Measurements from ENCODE around the gene NELL1. TPM values are rescaled to one million over a fixed set of nuclear protein-coding genes. Genes with fewer than 3 reads are reported as not detected.

NELL1 gene
- total RNA-seq, 1 experiment from 2014 or later, result not detected

DNA sequence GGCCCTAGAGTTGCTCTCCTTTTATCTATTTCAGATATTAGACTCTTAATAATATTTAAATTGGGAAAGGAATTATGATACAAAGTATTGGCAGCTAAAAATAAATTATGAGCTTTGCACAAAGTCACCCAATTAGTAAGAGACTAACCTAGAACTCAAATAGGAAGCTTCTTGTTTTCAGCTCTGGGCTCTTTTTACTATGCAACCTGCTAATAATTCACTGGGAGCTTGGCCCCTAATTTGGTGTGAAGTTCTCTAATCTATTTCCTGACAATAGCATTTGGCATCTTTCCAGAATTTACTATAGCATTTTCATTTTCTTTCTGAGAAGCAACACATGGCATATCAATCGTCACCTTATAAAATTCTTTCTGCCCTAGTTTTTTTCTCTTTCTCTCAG lies 795.8 kb downstream of the NELL1 start:
- no peaks in the 10 kb centered on the region for H3K36me3 ChIP-seq (ENCODE audit: control insufficient read depth, insufficient read depth, low read length)
- Mint-ChIP-seq H3K9me3 (ENCODE audit: unreplicated experiment) (no peaks in the 10 kb centered on the region), H3K4me1 (ENCODE audit: low read depth, unreplicated experiment) (peaks cover 6% of the 10 kb centered on the region), H3K27me3 (ENCODE audit: insufficient read depth, unreplicated experiment) (no peaks in the 10 kb centered on the region), H3K4me3 (ENCODE audit: unreplicated experiment) (no peak overlapping the region), H3K36me3 (ENCODE audit: insufficient read depth, unreplicated experiment) (no peaks in the 10 kb centered on the region), H3K27ac (ENCODE audit: unreplicated experiment) (no peak overlapping the region)
- H3K4me1 ChIP-seq, result no peaks in the 10 kb centered on the region
- TF ChIP-seq, protein P1, sequence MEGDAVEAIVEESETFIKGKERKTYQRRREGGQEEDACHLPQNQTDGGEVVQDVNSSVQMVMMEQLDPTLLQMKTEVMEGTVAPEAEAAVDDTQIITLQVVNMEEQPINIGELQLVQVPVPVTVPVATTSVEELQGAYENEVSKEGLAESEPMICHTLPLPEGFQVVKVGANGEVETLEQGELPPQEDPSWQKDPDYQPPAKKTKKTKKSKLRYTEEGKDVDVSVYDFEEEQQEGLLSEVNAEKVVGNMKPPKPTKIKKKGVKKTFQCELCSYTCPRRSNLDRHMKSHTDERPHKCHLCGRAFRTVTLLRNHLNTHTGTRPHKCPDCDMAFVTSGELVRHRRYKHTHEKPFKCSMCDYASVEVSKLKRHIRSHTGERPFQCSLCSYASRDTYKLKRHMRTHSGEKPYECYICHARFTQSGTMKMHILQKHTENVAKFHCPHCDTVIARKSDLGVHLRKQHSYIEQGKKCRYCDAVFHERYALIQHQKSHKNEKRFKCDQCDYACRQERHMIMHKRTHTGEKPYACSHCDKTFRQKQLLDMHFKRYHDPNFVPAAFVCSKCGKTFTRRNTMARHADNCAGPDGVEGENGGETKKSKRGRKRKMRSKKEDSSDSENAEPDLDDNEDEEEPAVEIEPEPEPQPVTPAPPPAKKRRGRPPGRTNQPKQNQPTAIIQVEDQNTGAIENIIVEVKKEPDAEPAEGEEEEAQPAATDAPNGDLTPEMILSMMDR (IDR thresholded peaks at IDR 0.05; ENCODE audit: insufficient read depth in 1 of 2, low read depth in 1 of 2, low read length in 1 of 2, severe bottlenecking in 1 of 2, unreplicated experiment in 1 of 2), result no peak
- intact Hi-C loops (cut with micrococcal nuclease; ENCODE audit: unreplicated experiment), result no loop called here
- no peaks in the 10 kb centered on the region for H3K9me3 ChIP-seq
- DNase-seq, result no peak
- ChIA-PET POLR2A (no interaction called here), CTCF (no interaction called here)
- no TSS peak for BruUV-seq (replicated peaks)
- H3K27me3 ChIP-seq (replicated peaks; ENCODE audit: control insufficient read depth, insufficient read depth, low read length), result no peaks in the 10 kb centered on the region
- H3K4me3 ChIP-seq (ENCODE audit: low read depth, low read length), result no peak overlapping the region

DNA sequence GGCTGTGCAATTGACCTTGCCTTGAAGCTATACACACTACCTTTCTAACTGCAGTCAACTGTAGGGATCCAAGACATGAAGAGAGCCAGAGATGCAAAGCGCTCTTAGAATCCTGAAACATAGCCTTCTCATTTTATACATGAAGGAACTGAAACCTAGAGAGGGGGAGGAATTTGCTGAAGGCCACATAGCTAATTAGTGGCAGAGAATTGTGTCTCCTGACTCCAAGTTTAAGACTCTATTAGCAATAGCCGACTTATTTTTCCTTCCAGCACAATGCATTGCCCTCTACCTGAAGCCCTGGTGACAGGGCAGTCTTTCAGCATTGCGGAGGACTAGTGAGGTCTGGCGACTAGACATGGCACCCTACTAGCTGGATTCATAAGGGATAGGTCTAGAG lies 796.5 kb downstream of the NELL1 start:
- intact Hi-C loops (cut with micrococcal nuclease; ENCODE audit: unreplicated experiment), result no loop called here
- ChIA-PET CTCF (no interaction called here), POLR2A (no interaction called here)
- H3K9me3 Mint-ChIP-seq (ENCODE audit: unreplicated experiment), result no peaks in the 10 kb centered on the region
- no peak overlapping the region for H3K4me3 ChIP-seq (ENCODE audit: low read depth, low read length)
- no TSS peak for BruUV-seq (replicated peaks)
- DNase-seq, result no peak
- TF ChIP-seq, protein P1 (IDR thresholded peaks at IDR 0.05; ENCODE audit: insufficient read depth in 1 of 2, low read depth in 1 of 2, low read length in 1 of 2, severe bottlenecking in 1 of 2, unreplicated experiment in 1 of 2), result no peak
- no peak overlapping the region for H3K4me3 Mint-ChIP-seq (ENCODE audit: unreplicated experiment)
- no peaks in the 10 kb centered on the region for H3K27me3 Mint-ChIP-seq (ENCODE audit: insufficient read depth, unreplicated experiment)
- H3K36me3 Mint-ChIP-seq (ENCODE audit: insufficient read depth, unreplicated experiment), result no peaks in the 10 kb centered on the region
- H3K9me3 ChIP-seq, result no peaks in the 10 kb centered on the region
- H3K4me1 ChIP-seq, result no peaks in the 10 kb centered on the region
- H3K36me3 ChIP-seq (ENCODE audit: control insufficient read depth, insufficient read depth, low read length), result no peaks in the 10 kb centered on the region
- H3K27me3 ChIP-seq (replicated peaks; ENCODE audit: control insufficient read depth, insufficient read depth, low read length), result no peaks in the 10 kb centered on the region
- no peak overlapping the region for H3K27ac Mint-ChIP-seq (ENCODE audit: unreplicated experiment)
- H3K4me1 Mint-ChIP-seq (ENCODE audit: low read depth, unreplicated experiment), result peaks cover 6% of the 10 kb centered on the region

GRCh38 chr11:21470521-21470920 lies 801.1 kb downstream of the NELL1 start:
- no peaks in the 10 kb centered on the region for H3K4me1 ChIP-seq
- no peaks in the 10 kb centered on the region for H3K27me3 ChIP-seq (replicated peaks; ENCODE audit: control insufficient read depth, insufficient read depth, low read length)
- ChIA-PET CTCF (no interaction called here), POLR2A (no interaction called here)
- H3K36me3 ChIP-seq (ENCODE audit: control insufficient read depth, insufficient read depth, low read length), result no peaks in the 10 kb centered on the region
- H3K27me3 Mint-ChIP-seq (ENCODE audit: insufficient read depth, unreplicated experiment), result no peaks in the 10 kb centered on the region
- no peak overlapping the region for H3K4me3 Mint-ChIP-seq (ENCODE audit: unreplicated experiment)
- no peak overlapping the region for H3K4me3 ChIP-seq (ENCODE audit: low read depth, low read length)
- H3K9me3 Mint-ChIP-seq (ENCODE audit: unreplicated experiment), result no peaks in the 10 kb centered on the region
- TF ChIP-seq, protein P1 (IDR thresholded peaks at IDR 0.05; ENCODE audit: insufficient read depth in 1 of 2, low read depth in 1 of 2, low read length in 1 of 2, severe bottlenecking in 1 of 2, unreplicated experiment in 1 of 2), result no peak
- no TSS peak for BruUV-seq (replicated peaks)
- no peak for DNase-seq
- H3K36me3 Mint-ChIP-seq (ENCODE audit: insufficient read depth, unreplicated experiment), result no peaks in the 10 kb centered on the region
- no peaks in the 10 kb centered on the region for H3K4me1 Mint-ChIP-seq (ENCODE audit: low read depth, unreplicated experiment)
- intact Hi-C loops (cut with micrococcal nuclease; ENCODE audit: unreplicated experiment), result no loop called here
- no peaks in the 10 kb centered on the region for H3K9me3 ChIP-seq
- no peak overlapping the region for H3K27ac Mint-ChIP-seq (ENCODE audit: unreplicated experiment)

Data from Caco-2 (cell line).